HPDE6-E6E7 (cell line): Measurements from ENCODE around the gene PRDM11.

Experiments used
- DNase-seq: peaks from one replicate; pipeline ENCODE4 v3.0.0; 2011; ENCODE audit warnings: missing footprints; ENCODE audit errors: extremely low spot score

The PRDM11 gene

GRCh38 chr11:45174168-45174835 is 27.9 kb downstream of the PRDM11 start:
- no peak for DNase-seq

- DNase-seq = no peak
Observed at GRCh38 chr11:45174963-45175362, 28.5 kb downstream of the PRDM11 start.

DNA sequence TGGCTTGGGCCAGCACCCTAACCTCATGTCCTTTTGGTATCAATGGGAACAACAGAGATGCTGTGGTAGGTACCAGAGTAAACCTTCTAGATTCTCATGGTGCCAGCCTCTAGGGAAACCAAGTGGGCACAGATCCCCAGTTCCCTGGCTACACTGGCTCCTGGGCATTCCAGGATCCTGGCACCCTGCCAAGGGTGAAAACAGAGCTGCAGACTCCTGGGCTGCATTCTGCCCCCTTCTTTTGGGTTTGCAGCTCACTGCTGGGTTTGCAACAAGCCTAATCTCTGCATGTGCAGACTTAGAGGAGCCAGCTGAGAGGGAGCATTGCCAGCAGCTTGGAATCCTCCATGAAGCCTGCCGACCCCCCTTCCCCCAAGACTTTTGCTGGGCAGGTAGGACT is 30.6 kb downstream of the PRDM11 start:
- no peak for DNase-seq

GRCh38 chr11:45178223-45178622 is 31.8 kb downstream of the PRDM11 start:
- DNase-seq = no peak

GRCh38 chr11:45178890-45179671 is 32.6 kb downstream of the PRDM11 start:
- DNase-seq = peak; percentile 60

DNA sequence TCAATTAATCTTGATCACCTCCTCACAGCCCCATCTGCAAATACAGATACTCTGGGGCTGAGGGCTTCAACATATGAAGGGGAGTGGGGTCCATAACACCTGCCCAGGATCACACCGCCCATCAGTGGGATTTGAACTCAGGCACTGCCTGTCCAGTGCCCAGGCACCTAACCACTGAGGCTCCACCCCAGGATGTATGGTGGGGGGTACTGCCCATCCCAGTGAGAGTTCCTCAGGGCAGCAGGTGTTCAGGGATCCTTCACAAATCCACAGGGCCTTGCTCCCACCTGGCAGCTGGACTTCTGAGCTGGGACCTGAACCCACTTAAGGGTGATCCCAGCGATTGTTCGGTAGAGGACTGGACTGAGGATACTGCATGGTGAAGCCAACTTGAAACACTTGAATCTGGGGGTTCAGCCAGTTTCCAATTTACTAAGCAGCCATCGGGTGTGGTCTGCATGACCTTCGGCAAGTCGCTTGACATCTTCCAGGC is 33.3 kb downstream of the PRDM11 start:
- DNase-seq = no peak

DNA sequence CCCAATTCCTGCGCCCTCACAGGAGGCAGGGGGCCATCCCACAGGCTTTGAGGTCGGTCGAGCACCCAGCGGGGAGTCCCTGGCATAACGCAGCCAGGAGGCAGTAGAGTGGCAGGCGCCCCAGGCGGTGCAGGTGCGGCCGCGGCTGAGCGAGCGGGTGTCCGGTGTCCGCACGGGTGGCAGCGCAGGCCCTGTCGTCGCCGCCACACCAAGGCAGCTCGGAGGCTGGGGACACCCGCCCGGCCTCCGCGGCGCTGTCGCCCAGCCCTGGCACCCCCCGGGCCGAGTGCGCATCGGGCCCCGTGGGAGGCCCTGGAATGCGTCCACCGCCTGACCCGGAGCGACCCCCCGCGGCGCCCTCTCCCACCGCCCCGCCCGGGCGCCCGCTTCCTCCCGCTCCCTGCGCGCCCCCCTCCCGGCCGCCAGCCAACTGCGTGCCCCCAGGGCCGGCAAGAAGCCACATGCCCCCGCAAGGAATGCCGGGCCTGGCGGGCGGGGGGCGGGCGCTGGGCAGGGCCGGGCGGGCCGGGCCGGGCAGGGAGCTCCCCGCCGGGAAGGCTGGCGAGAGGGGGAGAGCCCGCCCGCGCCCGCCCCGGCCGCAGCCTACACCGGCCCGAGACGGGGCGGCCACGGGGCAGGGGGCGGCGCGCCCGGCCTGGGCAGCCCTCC is 33.9 kb downstream of the PRDM11 start:
- peak; percentile 66 for DNase-seq

GRCh38 chr11:45180848-45181192 is 34.4 kb downstream of the PRDM11 start:
- DNase-seq = peak; percentile 85

DNA sequence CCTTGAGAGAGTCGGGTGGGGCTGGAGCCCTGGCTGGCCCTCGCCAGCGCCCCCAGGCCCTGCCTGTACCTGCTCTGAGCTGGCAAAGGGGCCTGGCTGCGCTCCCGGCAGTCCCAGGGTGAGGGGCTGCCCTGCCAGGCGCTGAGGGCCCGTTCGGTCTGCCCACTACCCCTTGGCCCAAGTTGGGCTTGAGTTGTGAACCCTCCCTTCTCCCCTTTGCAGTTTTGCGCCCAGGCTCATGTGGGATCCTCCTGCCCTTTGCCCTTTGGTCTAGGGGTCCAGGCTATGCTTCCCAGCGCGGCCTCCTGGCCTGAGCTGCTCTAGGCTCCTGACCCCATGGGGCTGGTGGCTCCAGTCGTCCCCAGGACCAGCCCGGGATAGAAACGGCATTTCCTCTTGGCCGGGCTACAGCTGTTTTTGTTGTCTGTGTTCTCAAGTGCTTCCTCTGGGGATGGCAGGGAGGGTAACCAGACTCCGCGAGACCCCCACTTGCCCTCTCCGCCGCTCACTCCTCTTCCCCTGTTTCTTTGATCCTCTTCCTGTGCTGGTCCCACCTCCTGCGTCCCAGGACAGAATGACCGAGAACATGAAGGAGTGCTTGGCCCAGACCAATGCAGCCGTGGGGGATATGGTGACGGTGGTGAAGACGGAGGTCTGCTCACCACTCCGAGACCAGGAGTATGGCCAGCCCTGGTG is 34.9 kb downstream of the PRDM11 start:
- DNase-seq = no peak

- no peak for DNase-seq
Observed at GRCh38 chr11:45181889-45182550, 35.6 kb downstream of the PRDM11 start.

- DNase-seq = peak; percentile 16
Observed at GRCh38 chr11:45182902-45183301, 36.5 kb downstream of the PRDM11 start.

- no peak for DNase-seq
Observed at GRCh38 chr11:45184640-45185039, 38.2 kb downstream of the PRDM11 start.

DNA sequence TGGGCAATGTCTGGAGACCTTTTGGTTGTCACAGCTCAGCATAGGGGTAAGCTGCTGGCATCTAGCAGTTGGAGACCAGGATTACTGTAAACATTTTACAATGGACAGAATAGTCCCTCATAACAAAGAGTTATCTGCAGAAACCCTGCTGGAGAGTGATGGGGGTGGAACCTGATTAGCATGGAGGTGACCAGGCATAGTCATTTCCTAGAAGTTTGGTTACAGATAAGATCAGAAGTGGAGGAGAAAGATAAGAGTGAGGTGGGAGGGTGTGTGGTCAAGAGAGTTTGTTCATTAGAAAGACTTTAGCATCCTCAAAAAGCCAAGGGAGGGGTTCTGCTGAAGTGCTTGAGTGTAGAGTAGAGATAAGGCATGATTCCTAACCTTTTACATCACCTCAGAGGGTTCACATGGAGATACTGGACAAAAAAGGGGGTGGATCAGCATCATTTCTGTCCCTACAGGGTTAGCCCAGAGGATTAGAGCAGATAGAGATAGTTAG is 38.8 kb downstream of the PRDM11 start:
- no peak for DNase-seq

DNA sequence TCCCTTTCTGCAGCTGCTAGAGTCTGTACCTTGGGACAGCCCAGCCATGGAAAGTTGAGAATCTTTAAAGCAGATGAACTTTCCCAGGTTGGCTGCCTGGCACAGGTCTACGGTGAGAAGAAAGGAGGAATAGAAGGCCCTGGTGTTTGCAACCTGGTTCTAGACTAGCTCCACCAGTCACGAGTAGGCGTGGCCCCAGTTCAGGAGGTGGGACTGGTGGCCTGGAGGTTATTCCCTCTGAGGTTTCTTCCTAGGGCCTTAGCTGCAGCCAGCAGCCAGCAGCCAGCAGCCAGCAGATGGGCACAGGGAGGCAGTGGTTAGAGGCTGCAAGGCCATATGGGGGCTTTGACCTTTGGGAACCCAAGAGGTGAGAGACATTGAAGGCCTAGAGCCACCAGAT is 40.9 kb downstream of the PRDM11 start:
- no peak for DNase-seq

DNA sequence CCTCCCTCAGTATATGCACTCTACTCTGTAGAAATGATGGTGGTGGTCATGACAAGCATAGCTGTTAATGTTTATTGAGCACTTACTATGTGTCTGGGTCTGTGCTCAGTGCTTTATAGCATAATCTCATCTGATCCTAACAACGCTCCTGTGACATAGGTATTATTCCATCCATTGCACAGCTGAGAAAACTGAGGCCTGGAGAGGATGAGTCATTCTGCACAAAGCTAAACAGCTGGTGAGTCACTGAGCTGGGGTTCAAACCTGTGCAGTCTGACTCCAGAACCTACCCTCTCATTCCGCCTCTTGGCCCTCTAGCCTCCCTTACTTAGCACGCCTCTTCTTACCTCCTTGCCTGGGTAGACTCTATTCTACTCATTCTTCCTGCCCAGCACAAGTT is 41.7 kb downstream of the PRDM11 start:
- DNase-seq = no peak

GRCh38 chr11:45189230-45189629 is 42.8 kb downstream of the PRDM11 start:
- no peak for DNase-seq

DNA sequence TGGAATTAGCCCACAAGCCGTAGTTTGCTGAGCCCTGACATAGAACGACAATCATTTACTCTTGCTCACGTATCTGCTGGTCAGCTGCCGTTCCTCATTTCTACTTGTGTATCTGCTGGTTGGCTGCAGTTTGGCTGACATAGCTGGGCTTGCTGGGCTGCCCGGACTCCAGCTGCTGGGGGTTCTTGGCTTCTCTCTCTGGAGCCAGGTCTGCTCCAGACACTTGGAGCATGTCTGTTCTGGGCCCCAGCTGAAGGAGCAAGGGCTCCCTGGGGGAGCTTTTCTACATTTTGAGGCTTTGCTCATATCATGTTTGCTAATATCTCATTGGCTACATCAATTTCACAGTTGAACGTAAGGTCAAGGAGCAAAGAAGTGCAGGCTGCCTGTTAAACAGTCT is 47.3 kb downstream of the PRDM11 start:
- no peak for DNase-seq

GRCh38 chr11:45204761-45205160 is 58.3 kb downstream of the PRDM11 start:
- no peak for DNase-seq

GRCh38 chr11:45205978-45206377 is 59.5 kb downstream of the PRDM11 start:
- DNase-seq = no peak

- DNase-seq = no peak
Observed at GRCh38 chr11:45208135-45208534, 61.7 kb downstream of the PRDM11 start.
